PC-9 (cell line): ENCODE data around the gene HIF1A. TPM values are rescaled to one million over a fixed set of nuclear protein-coding genes. Genes with fewer than 3 reads are reported as not detected.

Experiments
- BruUV-seq: library from RNA; stranded (reverse); fragments of 400-500 nt; replicated peaks from 2 replicates; lab custom pipeline; 2021; lab: Mats Ljungman, UMichigan
- CTCF ChIA-PET: fragments of 300-600 bp; sonication (Branson Sonifier 250); formaldehyde crosslinking; loops from one replicate; lab custom pipeline; 2022; ENCODE audit warnings: antibody characterized with exemption; lab: Charles Lee
- POLR2A ChIA-PET: fragments of 300-600 bp; sonication (Branson Sonifier 250); formaldehyde crosslinking; loops from one replicate; lab custom pipeline; 2022; ENCODE audit warnings: antibody characterized with exemption; ENCODE audit not compliant: unreplicated experiment; lab: Charles Lee
- DNase-seq, 2 experiments: peaks; one replicate each; pipeline versions ENCODE4 v3.0.0 to v3.0.0-alpha.2; 2015 to 2022; ENCODE audit warnings: mixed read lengths in 1 of 2
- H2AFZ ChIP-seq: fragments of 200-600 bp; sonication (generic); 2 replicates; pipeline ENCODE4 v1.8.1; 2017; ENCODE audit warnings: antibody characterized with exemption
- H3F3A ChIP-seq: fragments of 200-600 bp; sonication (generic); 2 replicates; pipeline ENCODE4 v1.8.1; 2017; ENCODE audit warnings: antibody characterized with exemption, mild to moderate bottlenecking, low read depth; ENCODE audit not compliant: insufficient read depth
- H3K27ac ChIP-seq: fragments of 200-600 bp; sonication (generic); 2 replicates; pipeline ENCODE4 v1.6.1; 2016; ENCODE audit warnings: mixed run types
- H3K27me3 ChIP-seq: fragments of 200-600 bp; sonication (generic); 2 replicates; pipeline ENCODE4 v1.6.1; 2016; ENCODE audit warnings: low read depth, mixed run types; ENCODE audit not compliant: insufficient read depth
- H3K36me3 ChIP-seq: fragments of 200-600 bp; sonication (generic); 2 replicates; pipeline ENCODE4 v1.6.1; 2016; ENCODE audit warnings: low read depth, mixed run types
- H3K4me1 ChIP-seq: fragments of 200-600 bp; sonication (generic); replicated peaks from 2 replicates; pipeline ENCODE4 v1.6.1; 2016; ENCODE audit warnings: mixed run types; ENCODE audit not compliant: insufficient read depth
- H3K4me2 ChIP-seq: fragments of 200-600 bp; sonication (generic); 2 replicates; pipeline ENCODE4 v1.6.1; 2017; ENCODE audit warnings: mixed run types
- H3K4me3 ChIP-seq: fragments of 200-600 bp; sonication (generic); 2 replicates; pipeline ENCODE4 v1.6.1; 2016; ENCODE audit warnings: mixed run types
- H3K79me2 ChIP-seq: fragments of 200-600 bp; sonication (generic); 2 replicates; pipeline ENCODE4 v1.6.1; 2017; ENCODE audit warnings: low read depth, mixed run types
- H3K9me2 ChIP-seq: fragments of 200-600 bp; sonication (generic); 2 replicates; pipeline ENCODE4 v1.8.1; 2017; ENCODE audit warnings: mild to moderate bottlenecking; ENCODE audit not compliant: insufficient read depth
- H3K9me3 ChIP-seq: fragments of 200-600 bp; sonication (generic); 2 replicates; pipeline ENCODE4 v1.8.1; 2016; ENCODE audit warnings: low read depth; ENCODE audit not compliant: insufficient read depth
- H4K20me1 ChIP-seq: fragments of 200-600 bp; sonication (generic); 2 replicates; pipeline ENCODE4 v1.8.1; 2017; ENCODE audit not compliant: insufficient read depth
- CTCF ChIP-seq: fragments of 200-600 bp; sonication (generic); conservative IDR thresholded peaks from 2 replicates; pipeline ENCODE4 v1.6.1; 2017; ENCODE audit warnings: mixed run types, antibody characterized with exemption, mild to moderate bottlenecking, moderate library complexity
- EZH2 ChIP-seq: fragments of 200-600 bp; sonication (generic); IDR thresholded peaks from 2 replicates; pipeline ENCODE4 v1.8.0; 2017; ENCODE audit warnings: antibody characterized with exemption, low read depth
- intact Hi-C: fragments of 100-400 bp; cut with micrococcal nuclease; formaldehyde crosslinking; loops from one replicate; pipeline ENCODE4 v1.10.0; 2022; ENCODE audit not compliant: unreplicated experiment
- total RNA-seq: library from RNA; stranded (reverse); gene quantifications from 2 replicates; pipeline ENCODE4 v1.2.3, GENCODE V29; 2021

HIF1A gene
- total RNA-seq, 1 experiment from 2014 or later, result 146 TPM

- intact Hi-C loops, result no loop called here
- ChIA-PET POLR2A (no interaction called here), CTCF (no interaction called here)
- TF ChIP-seq CTCF, result no peak
- TF ChIP-seq EZH2, result no peak
- Histone ChIP-seq H4K20me1 (no peaks in the 10 kb centered on the region), H3K4me1 (peaks cover 30% of the 10 kb centered on the region), H3F3A (peaks cover 4% of the 10 kb centered on the region; the same call in 1 of the 2 replicates), H3K27ac (no peak overlapping the region), H3K36me3 (no peaks in the 10 kb centered on the region), H3K4me3 (no peak overlapping the region), H3K4me2 (no peak overlapping the region), H3K27me3 (no peaks in the 10 kb centered on the region), H2AFZ (no peak overlapping the region), H3K9me3 (no peaks in the 10 kb centered on the region), H3K79me2 (no peaks in the 10 kb centered on the region), H3K9me2 (no peaks in the 10 kb centered on the region; the same call in 1 of the 2 replicates)
- no TSS peak for BruUV-seq
- no peak for DNase-seq
These were observed 44.0 kb upstream of the HIF1A start for GRCh38 chr14:61651355-61651754.

- TF ChIP-seq EZH2, result no peak
- no peak for TF ChIP-seq CTCF
- H3K4me3 ChIP-seq, result no peak overlapping the region
- no peaks in the 10 kb centered on the region for H3K27me3 ChIP-seq
- ChIA-PET POLR2A (no interaction called here), CTCF (interaction anchor here (0.6 to 1.0 kb wide), 3 partner anchors 32 to 140 kb away, joined by 3 read pairs; no protein-coding TSS in a partner anchor)
- H3K36me3 ChIP-seq, result no peaks in the 10 kb centered on the region
- no peaks in the 10 kb centered on the region; the same call in 1 of the 2 replicates for H3K9me2 ChIP-seq
- H3F3A ChIP-seq, result peaks cover 4% of the 10 kb centered on the region; the same call in 1 of the 2 replicates
- H3K9me3 ChIP-seq, result no peaks in the 10 kb centered on the region
- H3K4me2 ChIP-seq, result no peak overlapping the region
- H3K4me1 ChIP-seq, result peaks cover 27% of the 10 kb centered on the region
- intact Hi-C loops, result no loop called here
- no peaks in the 10 kb centered on the region for H4K20me1 ChIP-seq
- peak overlapping the region; percentile 43 for H3K27ac ChIP-seq
- no TSS peak for BruUV-seq
- no peak overlapping the region for H2AFZ ChIP-seq
- H3K79me2 ChIP-seq, result no peaks in the 10 kb centered on the region
- no peak for DNase-seq
These were observed 42.6 kb upstream of the HIF1A start for GRCh38 chr14:61652526-61653262.

- peak overlapping the region; percentile 43 for H3K27ac ChIP-seq
- ChIA-PET CTCF (interaction anchor here (0.7 to 1.0 kb wide), 2 partner anchors 33 to 66 kb away, joined by 3 read pairs; no protein-coding TSS in a partner anchor), POLR2A (no interaction called here)
- TF ChIP-seq EZH2, result no peak
- TF ChIP-seq CTCF, result no peak
- BruUV-seq, result no TSS peak
- 0 out of 2 replicates have a peak overlapping the region, but pooled peaks have one; percentile 2 for H3K4me2 ChIP-seq
- H3K36me3 ChIP-seq, result no peaks in the 10 kb centered on the region
- H4K20me1 ChIP-seq, result no peaks in the 10 kb centered on the region
- no peaks in the 10 kb centered on the region for H3K9me3 ChIP-seq
- no peaks in the 10 kb centered on the region for H3K79me2 ChIP-seq
- no peak overlapping the region for H3K4me3 ChIP-seq
- no peak for DNase-seq
- peaks cover 4% of the 10 kb centered on the region; the same call in 1 of the 2 replicates for H3F3A ChIP-seq
- H3K9me2 ChIP-seq, result no peaks in the 10 kb centered on the region; the same call in 1 of the 2 replicates
- intact Hi-C loops, result no loop called here
- peaks cover 27% of the 10 kb centered on the region for H3K4me1 ChIP-seq
- H2AFZ ChIP-seq, result no peak overlapping the region
- no peaks in the 10 kb centered on the region for H3K27me3 ChIP-seq
These were observed 41.8 kb upstream of the HIF1A start for GRCh38 chr14:61653507-61653906.
